NCI-H128 (cell line): ENCODE results near the gene ENC1.

ENCODE experiments used
- DNase-seq: peaks from one replicate; lab custom pipeline; 2025; ENCODE audit not compliant: unreplicated experiment; lab: John Stamatoyannopoulos, UW

ENC1 gene

GRCh38 chr5:74633695-74634094 is 6.8 kb downstream of the ENC1 start:
- DNase-seq = no peak

- no peak for DNase-seq
Observed at GRCh38 chr5:74632947-74633356, 7.6 kb downstream of the ENC1 start.

GRCh38 chr5:74631081-74631953 is 9.2 kb downstream of the ENC1 start:
- DNase-seq = no peak

GRCh38 chr5:74630453-74631066 is 10.0 kb downstream of the ENC1 start:
- DNase-seq = no peak

- no peak for DNase-seq
Observed at GRCh38 chr5:74629326-74629725, 11.2 kb downstream of the ENC1 start.

DNA sequence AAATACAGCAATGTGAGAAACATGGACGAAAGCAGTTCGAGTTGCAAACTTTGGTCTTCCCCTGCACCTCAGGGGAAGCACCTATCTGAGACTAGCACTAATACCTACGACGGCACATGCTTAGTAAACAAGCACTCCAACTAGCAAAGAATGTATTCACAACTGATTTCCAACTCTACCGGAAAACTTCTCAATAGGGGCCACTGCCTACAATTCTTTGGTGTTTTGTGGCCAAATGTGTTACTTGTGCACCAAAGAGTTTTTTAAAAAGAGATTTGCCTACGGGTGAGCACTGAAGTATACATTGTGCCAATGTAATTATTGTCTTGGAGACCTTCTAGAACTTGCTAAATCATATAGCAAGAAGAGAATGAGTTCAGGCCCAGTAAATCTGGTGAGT is 12.2 kb downstream of the ENC1 start:
- no peak for DNase-seq

- DNase-seq = no peak
Observed at GRCh38 chr5:74627646-74628279, 12.8 kb downstream of the ENC1 start.

DNA sequence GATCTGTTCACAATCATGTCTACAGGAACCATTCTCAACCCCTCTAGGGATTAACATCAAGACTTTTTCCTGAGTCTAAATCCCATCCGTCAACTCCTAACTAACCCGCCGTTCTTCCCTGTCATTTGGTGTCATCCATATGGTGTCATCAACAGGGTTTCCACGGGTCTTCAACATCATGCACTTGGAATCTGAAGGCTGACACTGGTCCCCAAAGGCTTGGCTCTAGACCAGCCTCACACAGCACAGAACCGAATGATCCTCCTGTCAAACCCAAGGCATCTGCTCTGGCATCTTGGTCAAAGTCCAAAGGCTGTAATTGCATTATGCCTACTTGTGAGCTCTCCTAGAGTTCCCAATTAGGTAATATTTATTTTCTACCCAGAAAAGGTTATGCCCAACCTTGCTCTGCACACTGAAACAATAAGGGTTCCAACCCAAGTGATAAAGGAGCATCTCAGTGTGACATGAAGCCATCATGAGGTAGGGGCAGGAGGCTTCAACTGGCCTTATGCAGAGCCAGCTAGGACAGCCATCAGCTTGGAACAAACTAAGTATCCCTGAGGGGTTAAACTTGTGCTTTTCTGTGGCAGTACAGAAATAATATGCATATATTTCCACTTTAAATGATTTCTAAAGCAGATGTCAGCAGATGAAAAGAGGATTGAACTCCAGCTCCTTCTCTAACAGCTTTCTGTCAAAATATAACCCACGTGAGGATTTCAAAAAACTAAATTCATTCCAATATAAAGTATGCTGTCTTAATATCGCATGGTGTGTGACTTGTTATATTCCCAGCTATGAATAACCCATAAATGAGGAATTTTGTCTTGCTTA is 13.9 kb downstream of the ENC1 start:
- no peak for DNase-seq

- DNase-seq = no peak
Observed at GRCh38 chr5:74625742-74626241, 14.7 kb downstream of the ENC1 start.

GRCh38 chr5:74624931-74625505 is 15.5 kb downstream of the ENC1 start:
- DNase-seq = no peak

DNA sequence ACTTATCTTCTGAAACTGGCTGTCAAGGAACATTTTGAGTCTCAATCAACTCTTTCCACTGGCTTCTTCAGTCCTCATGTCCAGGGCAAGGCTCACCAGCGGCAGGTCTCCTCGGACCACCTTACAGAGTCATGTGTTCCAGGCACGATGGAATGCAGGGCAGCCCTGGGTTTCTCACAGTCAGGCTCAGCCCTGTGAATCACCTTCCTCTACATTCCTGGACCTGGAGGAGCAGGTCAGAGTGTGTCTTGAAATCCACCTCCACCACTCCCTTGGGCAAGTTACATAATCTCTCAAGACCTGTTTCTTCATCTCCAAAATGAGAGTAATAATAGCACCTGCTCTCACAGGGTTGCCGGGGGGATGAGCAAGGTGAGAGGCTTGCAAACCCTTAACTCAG is 16.0 kb downstream of the ENC1 start:
- no peak for DNase-seq

DNA sequence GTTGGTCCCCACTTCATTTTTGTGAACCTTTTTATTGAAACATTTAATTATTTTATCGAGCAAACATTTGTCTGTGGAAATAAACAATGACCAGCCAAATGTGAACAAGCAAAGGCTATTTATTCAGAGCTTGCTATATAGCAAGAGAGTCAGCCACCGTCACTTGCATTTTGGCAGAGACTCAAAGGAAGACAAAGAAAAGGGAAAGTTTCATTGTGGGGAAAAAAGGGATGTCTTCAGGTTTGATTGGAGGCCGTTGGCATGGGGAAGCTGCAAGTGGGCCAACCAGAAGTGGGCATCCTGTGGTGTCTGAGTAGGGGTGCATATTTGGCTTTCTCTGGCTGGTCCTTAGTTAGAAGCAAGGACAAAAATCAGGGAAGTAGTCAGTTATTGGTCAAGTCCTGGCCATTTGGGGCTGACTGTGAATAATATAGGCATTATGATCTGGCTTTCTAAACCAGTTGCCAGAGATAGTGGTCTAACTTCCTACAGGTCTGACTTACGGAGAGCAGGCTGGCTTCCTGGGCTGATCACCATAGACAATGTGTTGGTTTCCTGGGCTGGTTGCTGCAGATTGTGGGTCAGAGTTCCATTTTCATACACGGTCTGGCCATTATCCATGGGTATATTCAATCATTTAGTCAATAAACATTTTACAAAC is 16.6 kb downstream of the ENC1 start:
- no peak for DNase-seq

GRCh38 chr5:74623006-74623611 is 17.4 kb downstream of the ENC1 start:
- no peak for DNase-seq

- DNase-seq = no peak
Observed at GRCh38 chr5:74622122-74622521, 18.4 kb downstream of the ENC1 start.

- no peak for DNase-seq
Observed at GRCh38 chr5:74621492-74621891, 19.0 kb downstream of the ENC1 start.

- no peak for DNase-seq
Observed at GRCh38 chr5:74619308-74619707, 21.2 kb downstream of the ENC1 start.

DNA sequence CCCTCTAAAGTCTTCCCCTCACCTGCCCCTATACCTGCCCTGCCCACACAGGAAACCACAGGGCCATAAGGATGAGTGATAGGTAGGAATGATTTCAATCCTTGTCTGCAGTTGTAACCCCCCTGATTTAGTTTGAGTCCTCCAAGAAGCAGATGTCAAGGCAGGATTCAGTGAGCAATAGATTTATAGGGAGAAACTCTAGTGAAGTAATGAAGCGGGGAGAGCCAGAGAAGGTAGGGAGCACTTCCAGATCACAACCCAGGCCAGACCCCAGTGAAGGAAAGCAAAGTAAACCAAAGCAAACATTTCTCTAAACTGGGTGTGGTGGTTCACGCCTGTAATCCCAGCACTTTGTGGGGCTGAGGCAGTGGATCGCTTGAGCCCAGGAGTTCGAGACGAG is 22.4 kb downstream of the ENC1 start:
- no peak for DNase-seq

GRCh38 chr5:74617202-74617601 is 23.3 kb downstream of the ENC1 start:
- no peak for DNase-seq

GRCh38 chr5:74616236-74617146 is 24.0 kb downstream of the ENC1 start:
- DNase-seq = no peak
